HepG2 (cell line): ENCODE measurements around the gene RAPGEF5.

Experiments
- CTCF ChIP-seq: sonication (generic); formaldehyde crosslinking; IDR thresholded peaks from 2 replicates; pipeline ENCODE4 v1.5.0; 2020; ENCODE audit warnings: mild to moderate bottlenecking, missing genetic modification reagents, moderate library complexity
- EHMT2 ChIP-seq: fragments of 200-600 bp; sonication (generic); IDR thresholded peaks from 2 replicates; pipeline ENCODE4 v1.7.0; 2017; ENCODE audit warnings: antibody characterized with exemption, low read depth, low read length, borderline replicate concordance
- EZH2 ChIP-seq: conservative IDR thresholded peaks from 2 replicates; pipeline ENCODE4 v1.6.1; 2012; ENCODE audit warnings: mild to moderate bottlenecking, low read depth, low read length, moderate library complexity
- KDM6A ChIP-seq: IDR thresholded peaks from 2 replicates; pipeline ENCODE4 v1.6.1; 2016; ENCODE audit warnings: low read depth
- MEIS1 ChIP-seq: sonication (generic); formaldehyde crosslinking; IDR thresholded peaks from 2 replicates; pipeline ENCODE4 v1.9.0; 2021; ENCODE audit warnings: mild to moderate bottlenecking, missing genetic modification reagents, moderate library complexity, borderline replicate concordance
- PAXIP1 ChIP-seq: sonication (generic); formaldehyde crosslinking; conservative IDR thresholded peaks from 2 replicates; pipeline ENCODE4 v1.4.0; 2020; ENCODE audit warnings: mild to moderate bottlenecking, missing genetic modification reagents, moderate library complexity
- POLR2A ChIP-seq, 2 experiments: IDR thresholded peaks; 2 replicates each; pipeline ENCODE4 v1.6.1; 2011; ENCODE audit warnings: low read depth in 2 of 2, low read length in 2 of 2, mild to moderate bottlenecking in 1 of 2, moderate library complexity in 1 of 2; ENCODE audit not compliant: insufficient read depth in 1 of 2
- TAF1 ChIP-seq: sonication (generic); formaldehyde crosslinking; IDR thresholded peaks from 2 replicates; pipeline ENCODE4 v1.4.0; 2020; ENCODE audit warnings: missing genetic modification reagents
- ZNF567 ChIP-seq: sonication (generic); formaldehyde crosslinking; IDR thresholded peaks from 2 replicates; pipeline ENCODE4 v1.8.1; 2023; ENCODE audit warnings: mild to moderate bottlenecking, missing genetic modification reagents, borderline replicate concordance
- ZNF629 ChIP-seq: sonication (generic); formaldehyde crosslinking; conservative IDR thresholded peaks from 2 replicates; pipeline ENCODE4 v1.5.0; 2020; ENCODE audit warnings: missing genetic modification reagents
- ZNF768 ChIP-seq: sonication (generic); formaldehyde crosslinking; IDR thresholded peaks from 2 replicates; pipeline ENCODE4 v1.4.0; 2020; ENCODE audit warnings: missing genetic modification reagents
- ZNF780A ChIP-seq: sonication (generic); formaldehyde crosslinking; IDR thresholded peaks from 2 replicates; pipeline ENCODE4 v1.8.0; 2022; ENCODE audit warnings: mild to moderate bottlenecking, missing genetic modification reagents, moderate library complexity
- ZNF83 ChIP-seq: sonication (generic); formaldehyde crosslinking; IDR thresholded peaks from 2 replicates; pipeline ENCODE4 v1.4.0; 2020; ENCODE audit warnings: missing genetic modification reagents, mild to moderate bottlenecking, borderline replicate concordance
- TF ChIP-seq, protein P1 (sequence below): IDR thresholded peaks from 2 replicates; pipeline ENCODE4 v1.6.1; 2016; ENCODE audit warnings: control low read depth

GRCh38 chr7:22125436-22125835, 231.5 kb downstream of the RAPGEF5 start:
- TF ChIP-seq, protein P1, sequence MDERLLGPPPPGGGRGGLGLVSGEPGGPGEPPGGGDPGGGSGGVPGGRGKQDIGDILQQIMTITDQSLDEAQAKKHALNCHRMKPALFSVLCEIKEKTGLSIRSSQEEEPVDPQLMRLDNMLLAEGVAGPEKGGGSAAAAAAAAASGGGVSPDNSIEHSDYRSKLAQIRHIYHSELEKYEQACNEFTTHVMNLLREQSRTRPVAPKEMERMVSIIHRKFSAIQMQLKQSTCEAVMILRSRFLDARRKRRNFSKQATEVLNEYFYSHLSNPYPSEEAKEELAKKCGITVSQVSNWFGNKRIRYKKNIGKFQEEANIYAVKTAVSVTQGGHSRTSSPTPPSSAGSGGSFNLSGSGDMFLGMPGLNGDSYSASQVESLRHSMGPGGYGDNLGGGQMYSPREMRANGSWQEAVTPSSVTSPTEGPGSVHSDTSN (CRISPR knock-in tag): no peak
- no peak for TF ChIP-seq EHMT2
- no peak for TF ChIP-seq CTCF (CRISPR knock-in tag)
- no peak for TF ChIP-seq ZNF83 (CRISPR knock-in tag)
- TF ChIP-seq POLR2A (IDR thresholded peaks at IDR 0.05; ENCODE audit: insufficient read depth in 1 of 2, low read depth in 2 of 2, low read length in 2 of 2): no peak
- TF ChIP-seq EZH2: no peak
- TF ChIP-seq ZNF768: no peak
- no peak for TF ChIP-seq MEIS1 (CRISPR knock-in tag)
- no peak for TF ChIP-seq PAXIP1 (CRISPR knock-in tag)
- no peak for TF ChIP-seq KDM6A (CRISPR knock-in tag)
- TF ChIP-seq ZNF629 (CRISPR knock-in tag): no peak
- no peak for TF ChIP-seq ZNF780A (CRISPR knock-in tag)
- TF ChIP-seq ZNF567: no peak
- no peak for TF ChIP-seq TAF1
